T-cell (primary cell): ENCODE measurements around the gene CWC27. TPM values are rescaled to one million over a fixed set of nuclear protein-coding genes. Genes with fewer than 3 reads are reported as not detected.
A peak's percentile ranks its signal among the peaks of the same experiment; 100 is the strongest.

Experiments
- ATAC-seq, 4 experiments: fragments of 200-7000 bp in 3 of 4; fragments of 150-1000 bp in 1 of 4; cut with Tn5 transposase; replicated peaks in 1 of 4; 1 replicate in 3 of 4; 2 replicates in 1 of 4; pipeline ENCODE4 v1.10.0; 2021; ENCODE audit warnings: moderate library complexity in 3 of 4, mild to moderate bottlenecking in 2 of 4, moderate number of reproducible peaks in 1 of 4
- CTCF ChIA-PET, 2 donors: fragments of 300-600 bp; sonication (Branson Sonifier 250); formaldehyde crosslinking; loops; one replicate each; lab custom pipeline; 2022; ENCODE audit warnings: antibody characterized with exemption in 2 of 2; lab: Charles Lee
- POLR2A ChIA-PET, 2 donors: fragments of 300-600 bp; sonication (Branson Sonifier 250); formaldehyde crosslinking; loops; one replicate each; lab custom pipeline; 2022; ENCODE audit warnings: antibody characterized with exemption in 2 of 2; lab: Charles Lee
- DNase-seq, 35 experiments: peaks; one replicate each; pipeline versions ENCODE4 v3.0.0 to v3.0.0-alpha.2; 2013 to 2023
- H3K27ac ChIP-seq: one replicate; pipeline ENCODE4 v1.5.1; 2013; ENCODE audit warnings: low read length
- H3K27me3 ChIP-seq, 2 experiments: replicated peaks in 1 of 2; 1 replicate in 1 of 2; 2 replicates in 1 of 2; pipeline versions ENCODE4 v1.6.1 to v1.7.0; 2013; ENCODE audit warnings: low read length in 1 of 2, mixed read lengths in 1 of 2; ENCODE audit not compliant: control insufficient read depth in 2 of 2, insufficient read depth in 2 of 2; ENCODE audit errors: extremely low read depth in 1 of 2
- H3K36me3 ChIP-seq, 2 donors: 1 replicate in 1 of 2; 2 replicates in 1 of 2; pipeline versions ENCODE4 v1.6.1 to v1.7.0; 2013; ENCODE audit warnings: low read length in 1 of 2; ENCODE audit not compliant: control insufficient read depth in 2 of 2, insufficient read depth in 1 of 2; ENCODE audit errors: extremely low read depth in 1 of 2
- H3K4me1 ChIP-seq, 2 experiments: 1 replicate in 1 of 2; 2 replicates in 1 of 2; pipeline versions ENCODE4 v1.6.1 to v1.7.0; 2013; ENCODE audit warnings: low read length in 2 of 2, mixed read lengths in 1 of 2; ENCODE audit not compliant: insufficient read depth in 2 of 2, control insufficient read depth in 1 of 2; ENCODE audit errors: extremely low read depth in 1 of 2
- H3K4me3 ChIP-seq, 2 donors: 1 replicate in 1 of 2; 2 replicates in 1 of 2; pipeline versions ENCODE4 v1.5.1 to v1.7.0; 2013; ENCODE audit warnings: mild to moderate bottlenecking in 2 of 2, low read length in 1 of 2, moderate library complexity in 1 of 2; ENCODE audit not compliant: control insufficient read depth in 1 of 2; ENCODE audit errors: extremely low read depth in 1 of 2
- H3K9me3 ChIP-seq: 2 replicates; pipeline ENCODE4 v1.7.0; 2013
- H3K27ac Mint-ChIP-seq, 2 donors: one replicate each; pipeline ENCODE4 v1.8.0; 2020 to 2021; ENCODE audit warnings: mild to moderate bottlenecking in 2 of 2, mixed read lengths in 2 of 2
- H3K27me3 Mint-ChIP-seq, 2 donors: one replicate each; pipeline ENCODE4 v1.8.0; 2021 to 2022; ENCODE audit warnings: mixed read lengths in 2 of 2
- H3K36me3 Mint-ChIP-seq: one replicate; pipeline ENCODE4 v1.8.0; 2021; ENCODE audit warnings: mixed read lengths
- H3K4me1 Mint-ChIP-seq, 3 donors: one replicate each; pipeline ENCODE4 v1.8.0; 2020 to 2022; ENCODE audit warnings: mixed read lengths in 3 of 3, mild to moderate bottlenecking in 1 of 3
- H3K4me3 Mint-ChIP-seq, 3 donors: one replicate each; pipeline ENCODE4 v1.8.0; 2020 to 2022; ENCODE audit warnings: mild to moderate bottlenecking in 3 of 3, mixed read lengths in 3 of 3, moderate library complexity in 3 of 3
- H3K9me3 Mint-ChIP-seq, 3 donors: one replicate each; pipeline ENCODE4 v1.8.0; 2020 to 2022; ENCODE audit warnings: mixed read lengths in 3 of 3
- WGBS: methylation state at CpG from one replicate; pipeline ENCODE4 v1.1.5; 2013; ENCODE audit warnings: missing lambda C conversion rate; ENCODE audit not compliant: insufficient coverage; 5-methylcytosine and 5-hydroxymethylcytosine counted together
- total RNA-seq, 35 experiments: library from RNA in 6 of 35; stranded (reverse) in 6 of 35; fragments of 120-200 nt in 1 of 35; gene quantifications; one replicate each; pipeline versions ENCODE4 v1.2.1 to v1.2.4 and lab custom pipeline; 2013 to 2026

CWC27 gene
- total RNA-seq, 5 donors from 2014 or later (not counting 1 experiment from before 2014, with no cell fraction given), result 15.5 to 32.3 (median 18.8) TPM

GRCh38 chr5:65021527-65022226 is 252.9 kb downstream of the CWC27 start:
- DNase-seq, result peak in 1 of 35 experiments; percentile 27
- Mint-ChIP-seq H3K36me3 (peaks cover 12% of the 10 kb centered on the region), H3K9me3 (no peaks in the 10 kb centered on the region), H3K27me3 (no peaks in the 10 kb centered on the region), H3K4me1 (peaks cover 21 to 27% (median 22%) of the 10 kb centered on the region in 3 donors), H3K27ac (peak overlapping the region; percentile 11 to 63), H3K4me3 (no peak overlapping the region)
- CTCF ChIA-PET, result no interaction called here
- Histone ChIP-seq H3K36me3 (no peaks in the 10 kb centered on the region), H3K9me3 (no peaks in the 10 kb centered on the region), H3K27me3 (no peaks in the 10 kb centered on the region), H3K4me3 (no peak overlapping the region), H3K27ac (no peak overlapping the region), H3K4me1 (peaks cover 0 to 15% of the 10 kb centered on the region in 2 experiments)
- whole genome bisulfite sequencing, result 50% methylated on average over 1 of the region's 1 CpG
- peak in 2 of 4 experiments; percentile 31 to 72 for ATAC-seq
- POLR2A ChIA-PET, result interaction anchor here in 1 of 2 donors (0.6 kb wide), 1 partner anchor 963 kb away, joined by 5 read pairs; no protein-coding TSS in a partner anchor

GRCh38 chr5:65022932-65023331 is 254.2 kb downstream of the CWC27 start:
- ChIA-PET POLR2A (interaction anchor here in 1 of 2 donors (0.6 kb wide), 1 partner anchor 101 kb away, joined by 5 read pairs; no protein-coding TSS in a partner anchor), CTCF (no interaction called here)
- Histone ChIP-seq H3K9me3 (no peaks in the 10 kb centered on the region), H3K27ac (no peak overlapping the region), H3K4me3 (no peak overlapping the region), H3K36me3 (no peaks in the 10 kb centered on the region), H3K4me1 (peaks cover 4 to 14% of the 10 kb centered on the region in 2 experiments), H3K27me3 (no peaks in the 10 kb centered on the region)
- Mint-ChIP-seq H3K27me3 (no peaks in the 10 kb centered on the region), H3K27ac (no peak overlapping the region), H3K4me1 (peaks cover 29 to 34% (median 29%) of the 10 kb centered on the region in 3 donors), H3K9me3 (no peaks in the 10 kb centered on the region), H3K36me3 (peaks cover 10% of the 10 kb centered on the region), H3K4me3 (no peak overlapping the region)
- no peak for DNase-seq
- no peak for ATAC-seq

- H3K4me1 Mint-ChIP-seq, result peaks cover 29 to 33% (median 29%) of the 10 kb centered on the region in 3 donors
- no peaks in the 10 kb centered on the region for H3K27me3 Mint-ChIP-seq
- H3K4me3 Mint-ChIP-seq, result no peak overlapping the region
- Histone ChIP-seq H3K4me3 (no peak overlapping the region), H3K27me3 (no peaks in the 10 kb centered on the region), H3K27ac (no peak overlapping the region), H3K4me1 (peaks cover 4 to 12% of the 10 kb centered on the region in 2 experiments), H3K9me3 (no peaks in the 10 kb centered on the region), H3K36me3 (no peaks in the 10 kb centered on the region)
- DNase-seq (no peak), ATAC-seq (no peak)
- 90% methylated on average over 1 of the region's 1 CpG for WGBS
- H3K36me3 Mint-ChIP-seq, result peaks cover under 1% of the 10 kb centered on the region
- no peak overlapping the region for H3K27ac Mint-ChIP-seq
- ChIA-PET POLR2A (no interaction called here), CTCF (no interaction called here)
- H3K9me3 Mint-ChIP-seq, result no peaks in the 10 kb centered on the region
Measured at GRCh38 chr5:65024681-65025080, 256.0 kb downstream of the CWC27 start.

- no peak overlapping the region for H3K4me3 Mint-ChIP-seq
- no peaks in the 10 kb centered on the region for H3K9me3 ChIP-seq
- no peaks in the 10 kb centered on the region for H3K9me3 Mint-ChIP-seq
- H3K4me1 ChIP-seq, result peaks cover 1 to 4% of the 10 kb centered on the region in 2 experiments
- ChIA-PET POLR2A (no interaction called here), CTCF (no interaction called here)
- H3K4me3 ChIP-seq, result no peak overlapping the region
- DNase-seq, result no peak
- 67% methylated on average over 3 of the region's 3 CpGs for WGBS
- no peaks in the 10 kb centered on the region for H3K27me3 ChIP-seq
- H3K27ac ChIP-seq, result no peak overlapping the region
- no peaks in the 10 kb centered on the region for H3K36me3 Mint-ChIP-seq
- H3K27me3 Mint-ChIP-seq, result no peaks in the 10 kb centered on the region
- H3K4me1 Mint-ChIP-seq, result peaks cover 9 to 14% (median 10%) of the 10 kb centered on the region in 3 donors
- no peaks in the 10 kb centered on the region for H3K36me3 ChIP-seq
- peak overlapping the region; percentile 5 to 68 for H3K27ac Mint-ChIP-seq
- no peak for ATAC-seq
Measured at GRCh38 chr5:65026816-65027548, 258.3 kb downstream of the CWC27 start.

- H3K4me3 ChIP-seq, result no peak overlapping the region
Measured at GRCh38 chr5:65029178-65029577, 260.4 kb downstream of the CWC27 start.

GRCh38 chr5:65030056-65030455 is 261.3 kb downstream of the CWC27 start:
- Mint-ChIP-seq H3K36me3 (no peaks in the 10 kb centered on the region), H3K9me3 (no peaks in the 10 kb centered on the region), H3K4me3 (no peak overlapping the region), H3K27ac (no peak overlapping the region), H3K27me3 (no peaks in the 10 kb centered on the region), H3K4me1 (peaks cover 9 to 18% (median 11%) of the 10 kb centered on the region in 3 donors)
- DNase-seq (no peak), ATAC-seq (no peak)
- no peaks in the 10 kb centered on the region for H3K36me3 ChIP-seq
- no peaks in the 10 kb centered on the region for H3K9me3 ChIP-seq
- ChIA-PET POLR2A (interaction anchor here in 1 of 2 donors (1.2 kb wide), 1 partner anchor 533 kb away, joined by 4 read pairs; the partner anchor contains the start of gene CENPK), CTCF (no interaction called here)
- H3K4me3 ChIP-seq, result no peak overlapping the region
- H3K4me1 ChIP-seq, result peaks cover 0 to 8% of the 10 kb centered on the region in 2 experiments
- no peak overlapping the region for H3K27ac ChIP-seq
- no peaks in the 10 kb centered on the region for H3K27me3 ChIP-seq

More at GRCh38 chr5:65029178-65029577, 260.4 kb downstream of the CWC27 start:
- DNase-seq (no peak), ATAC-seq (no peak)
- POLR2A ChIA-PET, result interaction anchor here in 1 of 2 donors (1.2 kb wide), 1 partner anchor 533 kb away, joined by 4 read pairs; the partner anchor contains the start of gene CENPK
- H3K27me3 Mint-ChIP-seq, result no peaks in the 10 kb centered on the region
- peaks cover 0 to 4% of the 10 kb centered on the region in 2 experiments for H3K4me1 ChIP-seq
- no peak overlapping the region for H3K27ac ChIP-seq
- CTCF ChIA-PET, result no interaction called here
- no peak overlapping the region for H3K4me3 Mint-ChIP-seq
- no peaks in the 10 kb centered on the region for H3K36me3 ChIP-seq
- peaks cover 9 to 12% (median 9%) of the 10 kb centered on the region in 3 donors for H3K4me1 Mint-ChIP-seq
- H3K9me3 ChIP-seq, result no peaks in the 10 kb centered on the region
- no peak overlapping the region for H3K27ac Mint-ChIP-seq
- H3K27me3 ChIP-seq, result no peaks in the 10 kb centered on the region
- WGBS, result no CpG with 5 or more reads among the region's 1 CpG
- H3K9me3 Mint-ChIP-seq, result no peaks in the 10 kb centered on the region
- H3K36me3 Mint-ChIP-seq, result no peaks in the 10 kb centered on the region
